ENCODE data around the gene VSIR. TPM values are rescaled to one million over a fixed set of nuclear protein-coding genes. Genes with fewer than 3 reads are reported as not detected.

Gene VSIR
- total and polyA plus RNA-seq, 2 donors from 2014 or later, result 32.1 to 66.6 TPM

DNA sequence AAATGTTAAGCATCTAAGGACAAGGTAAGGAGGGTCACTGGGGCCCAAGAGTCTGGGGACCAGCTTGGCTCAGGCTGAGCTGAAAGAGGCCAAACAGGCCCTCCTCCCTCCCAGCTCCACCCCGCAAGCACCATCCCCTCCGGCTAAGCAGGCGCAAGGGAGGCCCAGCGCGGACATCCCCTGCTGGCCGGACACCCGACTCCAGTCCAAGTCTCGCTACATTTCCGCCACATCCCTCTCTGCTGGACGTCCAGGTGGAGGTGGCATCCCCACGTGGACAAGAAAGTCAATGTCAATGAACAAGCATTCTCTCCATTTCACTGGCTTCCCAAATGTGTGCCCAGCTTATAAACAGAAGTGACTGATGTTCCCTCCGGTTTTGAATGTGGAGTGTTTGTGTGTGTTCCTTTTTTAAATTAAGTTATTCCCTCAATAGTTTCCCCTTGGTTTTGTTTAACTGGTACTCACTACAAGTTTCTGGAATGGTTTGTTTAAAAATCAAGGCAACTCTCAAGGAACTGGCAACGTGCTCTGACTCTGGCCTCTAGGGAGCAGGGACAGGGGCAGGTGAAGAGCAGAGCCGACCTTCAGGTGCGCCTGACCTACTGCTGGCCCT lies 42.3 kb upstream of the VSIR start:
- H3K4me3 ChIP-seq (ENCODE audit: low read length in 3 of 3), result no peak overlapping the region

GRCh38 chr10:71814922-71815411 lies 41.6 kb upstream of the VSIR start:
- H3K9ac ChIP-seq (ENCODE audit: low read length in 3 of 3), result no peak overlapping the region
- FAIRE-seq, result no peak
- no peaks in the 10 kb centered on the region for H3K9me3 ChIP-seq (ENCODE audit: control insufficient read depth in 2 of 3, insufficient read depth in 1 of 3, low read length in 3 of 3)
- no peak for DNase-seq
- no peaks in the 10 kb centered on the region for H3K27me3 ChIP-seq (ENCODE audit: control insufficient read depth, insufficient read depth, low read length)
- peaks cover 0 to 8% (median 0%) of the 10 kb centered on the region in 3 donors for H3K4me1 ChIP-seq (ENCODE audit: control insufficient read depth in 2 of 3, insufficient read depth in 2 of 3, low read depth in 1 of 3, low read length in 3 of 3)
- H3K36me3 ChIP-seq (ENCODE audit: control insufficient read depth in 2 of 3, insufficient read depth in 3 of 3, low read length in 3 of 3), result peaks cover 3 to 38% (median 26%) of the 10 kb centered on the region in 3 donors
- no peak overlapping the region for H3K4me3 ChIP-seq (ENCODE audit: low read length in 3 of 3)
- TF ChIP-seq, protein P1, sequence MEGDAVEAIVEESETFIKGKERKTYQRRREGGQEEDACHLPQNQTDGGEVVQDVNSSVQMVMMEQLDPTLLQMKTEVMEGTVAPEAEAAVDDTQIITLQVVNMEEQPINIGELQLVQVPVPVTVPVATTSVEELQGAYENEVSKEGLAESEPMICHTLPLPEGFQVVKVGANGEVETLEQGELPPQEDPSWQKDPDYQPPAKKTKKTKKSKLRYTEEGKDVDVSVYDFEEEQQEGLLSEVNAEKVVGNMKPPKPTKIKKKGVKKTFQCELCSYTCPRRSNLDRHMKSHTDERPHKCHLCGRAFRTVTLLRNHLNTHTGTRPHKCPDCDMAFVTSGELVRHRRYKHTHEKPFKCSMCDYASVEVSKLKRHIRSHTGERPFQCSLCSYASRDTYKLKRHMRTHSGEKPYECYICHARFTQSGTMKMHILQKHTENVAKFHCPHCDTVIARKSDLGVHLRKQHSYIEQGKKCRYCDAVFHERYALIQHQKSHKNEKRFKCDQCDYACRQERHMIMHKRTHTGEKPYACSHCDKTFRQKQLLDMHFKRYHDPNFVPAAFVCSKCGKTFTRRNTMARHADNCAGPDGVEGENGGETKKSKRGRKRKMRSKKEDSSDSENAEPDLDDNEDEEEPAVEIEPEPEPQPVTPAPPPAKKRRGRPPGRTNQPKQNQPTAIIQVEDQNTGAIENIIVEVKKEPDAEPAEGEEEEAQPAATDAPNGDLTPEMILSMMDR (IDR thresholded peaks at IDR 0.05; ENCODE audit: borderline replicate concordance, extremely low read depth, insufficient read depth), result no peak
- H3K27ac ChIP-seq (ENCODE audit: low read depth in 2 of 2, low read length in 2 of 2), result no peak overlapping the region
- intact Hi-C loops (cut with DNase I), result no loop called here

More for the DNA sequence above, 42.3 kb upstream of the VSIR start:
- Histone ChIP-seq H3K9ac (ENCODE audit: low read length in 3 of 3) (no peak overlapping the region), H3K4me1 (ENCODE audit: control insufficient read depth in 2 of 3, insufficient read depth in 2 of 3, low read depth in 1 of 3, low read length in 3 of 3) (peaks cover 0 to 8% (median 0%) of the 10 kb centered on the region in 3 donors), H3K9me3 (ENCODE audit: control insufficient read depth in 2 of 3, insufficient read depth in 1 of 3, low read length in 3 of 3) (no peaks in the 10 kb centered on the region), H3K36me3 (ENCODE audit: control insufficient read depth in 2 of 3, insufficient read depth in 3 of 3, low read length in 3 of 3) (peaks cover 3 to 44% (median 31%) of the 10 kb centered on the region in 3 donors), H3K27ac (ENCODE audit: low read depth in 2 of 2, low read length in 2 of 2) (no peak overlapping the region), H3K27me3 (ENCODE audit: control insufficient read depth, insufficient read depth, low read length) (no peaks in the 10 kb centered on the region)
- DNase-seq (no peak), FAIRE-seq (no peak)
- intact Hi-C loops (cut with DNase I), result no loop called here
- TF ChIP-seq, protein P1 (IDR thresholded peaks at IDR 0.05; ENCODE audit: borderline replicate concordance, extremely low read depth, insufficient read depth), result no peak

- intact Hi-C loops (cut with DNase I), result no loop called here
- Histone ChIP-seq H3K27ac (ENCODE audit: low read depth in 2 of 2, low read length in 2 of 2) (peak overlapping the region; percentile 32 to 52), H3K36me3 (ENCODE audit: control insufficient read depth in 2 of 3, insufficient read depth in 3 of 3, low read length in 3 of 3) (peaks cover 3 to 22% (median 9%) of the 10 kb centered on the region in 3 donors), H3K9ac (ENCODE audit: low read length in 3 of 3) (no peak overlapping the region), H3K4me3 (ENCODE audit: low read length in 3 of 3) (no peak overlapping the region), H3K4me1 (ENCODE audit: control insufficient read depth in 2 of 3, insufficient read depth in 2 of 3, low read depth in 1 of 3, low read length in 3 of 3) (peaks cover 0 to 8% (median 0%) of the 10 kb centered on the region in 3 donors), H3K9me3 (ENCODE audit: control insufficient read depth in 2 of 3, insufficient read depth in 1 of 3, low read length in 3 of 3) (no peaks in the 10 kb centered on the region), H3K27me3 (ENCODE audit: control insufficient read depth, insufficient read depth, low read length) (no peaks in the 10 kb centered on the region)
- DNase-seq (peak in 2 of 5 donors; percentile 17 to 59), FAIRE-seq (no peak)
- TF ChIP-seq, protein P1 (IDR thresholded peaks at IDR 0.05; ENCODE audit: borderline replicate concordance, extremely low read depth, insufficient read depth), result no peak
These were observed 39.7 kb upstream of the VSIR start for GRCh38 chr10:71812913-71813590.

Data from kidney (tissue), 14 donors.